GM23248 (cell line): ENCODE results near the gene OR2AJ1.

ENCODE experiments used
- EZH2 ChIP-seq: fragments of 200-600 bp; sonication (generic); IDR thresholded peaks from 2 replicates; pipeline ENCODE4 v1.6.1; 2018; ENCODE audit warnings: antibody characterized with exemption, mild to moderate bottlenecking; ENCODE audit not compliant: insufficient read depth, poor library complexity, severe bottlenecking
- EZH2phosphoT487 ChIP-seq: fragments of 200-600 bp; sonication (generic); IDR thresholded peaks from 2 replicates; pipeline ENCODE4 v1.6.1; 2018; ENCODE audit warnings: antibody characterized with exemption, moderate library complexity, mild to moderate bottlenecking, low read depth; ENCODE audit not compliant: insufficient read depth

DNA sequence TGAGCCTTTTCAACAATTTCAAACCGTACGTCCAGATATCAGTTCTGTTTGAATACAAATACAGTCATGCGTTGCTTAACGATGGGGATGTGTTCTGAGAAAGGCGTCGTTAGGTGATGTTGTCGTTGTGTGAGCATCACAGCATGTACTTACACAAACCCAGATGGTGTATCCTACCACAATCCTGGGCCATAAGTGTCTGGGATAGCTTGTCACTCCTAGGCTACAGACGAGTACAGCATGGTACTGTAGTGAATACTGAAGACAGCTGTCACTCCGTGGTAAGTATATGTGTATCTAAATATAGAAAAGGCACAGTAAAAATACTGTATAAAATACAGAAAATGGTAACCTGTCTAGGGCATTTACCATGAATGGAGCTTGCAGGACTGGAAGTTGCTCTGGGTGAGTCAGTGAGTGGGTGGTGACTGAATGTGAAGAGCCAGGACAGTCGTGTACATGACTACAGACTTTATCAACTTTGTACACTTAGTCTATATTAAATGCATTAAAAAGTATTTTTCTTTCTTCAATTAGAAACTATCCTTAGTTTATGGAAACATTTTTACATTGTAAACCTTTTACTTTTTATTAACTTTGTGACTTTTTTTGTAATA is 39.8 kb upstream of the OR2AJ1 start:
- TF ChIP-seq EZH2 = no peak
- TF ChIP-seq EZH2phosphoT487 = no peak
